ENCODE results near the gene VPS4A. TPM values are rescaled to one million over a fixed set of nuclear protein-coding genes. Genes with fewer than 3 reads are reported as not detected.

Gene VPS4A
- total RNA-seq, 2 experiments from 2014 or later: 32.3 to 34.9 TPM

DNA sequence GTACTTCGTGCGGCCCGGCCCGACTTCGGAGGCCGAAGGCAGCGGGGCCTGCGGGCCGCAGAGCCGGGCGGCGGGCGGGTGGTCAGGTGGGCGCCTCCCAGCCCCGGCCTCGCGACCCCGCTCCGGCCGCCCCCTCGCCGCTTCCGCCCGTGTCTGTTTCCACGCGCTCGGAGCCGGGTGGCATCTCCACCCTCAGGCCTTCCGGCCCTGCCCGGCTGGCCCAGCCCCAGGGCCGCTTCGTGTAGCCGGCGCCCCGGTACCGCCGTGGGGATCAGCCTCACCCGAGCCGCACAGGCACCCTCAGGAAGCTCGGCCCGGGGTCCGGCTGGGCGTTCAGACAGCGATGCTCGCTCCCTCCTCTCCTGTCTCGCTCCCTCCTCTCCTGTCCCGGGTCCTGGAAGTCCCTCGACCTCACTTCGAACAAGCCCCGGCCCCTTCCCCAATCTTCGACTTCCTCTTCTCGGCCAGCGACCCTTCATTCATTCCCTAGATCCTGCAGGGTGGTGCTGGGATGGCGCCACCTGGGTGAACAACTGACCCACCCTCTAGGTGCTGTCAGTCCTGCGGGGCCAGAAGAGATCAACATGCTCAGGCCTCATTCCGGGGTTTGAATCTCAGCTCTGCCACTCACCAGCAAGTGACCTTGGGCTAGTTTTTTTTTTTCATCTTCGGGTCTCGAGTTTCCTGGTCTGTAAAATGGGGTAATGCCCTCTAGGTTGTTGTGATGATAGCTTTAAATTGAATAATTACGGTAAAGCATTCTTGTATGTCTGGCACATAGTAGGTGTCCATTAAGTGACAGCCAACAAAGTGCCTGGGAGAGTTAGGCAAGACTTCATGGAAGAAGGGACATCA is 610 bp downstream of the VPS4A start:
- DNase-seq: peak; percentile 58
- Mint-ChIP-seq H3K4me3 (peak overlapping the region; percentile 94), H3K36me3 (ENCODE audit: low read depth) (peaks cover 37% of the 10 kb centered on the region), H3K27me3 (no peaks in the 10 kb centered on the region), H3K4me1 (peaks cover 24% of the 10 kb centered on the region), H3K9me3 (no peaks in the 10 kb centered on the region), H3K27ac (peak overlapping the region; percentile 90)
- POLR2A ChIA-PET: interaction anchor here (1.3 to 4.6 kb wide), 7 partner anchors 10 to 179 kb away, joined by 4 to 49 read pairs (median 7); partner anchors contain the start of genes CHTF8, COG8, NIP7 and PDF
- CTCF ChIA-PET: interaction anchor here (1.0 to 2.1 kb wide), 8 partner anchors 15 to 153 kb away, joined by 3 to 9 read pairs (median 4); partner anchors contain the start of genes COG8 and PDF

DNA sequence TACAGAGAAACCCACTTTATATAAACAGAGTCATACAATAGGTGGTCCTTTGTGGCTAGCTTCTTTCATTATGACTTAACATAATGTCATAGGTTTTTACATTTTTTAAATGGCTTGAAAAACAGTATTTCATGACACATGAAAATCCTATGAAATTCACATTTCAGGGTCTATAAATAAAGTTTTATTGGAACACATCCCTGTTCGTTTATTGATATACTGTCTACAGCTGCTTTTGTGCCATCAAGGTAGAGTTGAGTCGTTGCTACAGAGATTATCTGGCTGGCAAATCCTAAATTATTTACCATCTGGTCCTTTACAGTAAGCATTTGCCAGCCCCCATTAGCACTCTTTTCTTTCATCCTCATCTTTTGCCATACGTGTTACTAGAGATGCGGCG is 2.3 kb downstream of the VPS4A start:
- Mint-ChIP-seq H3K4me1 (peaks cover 22% of the 10 kb centered on the region), H3K4me3 (peak overlapping the region; percentile 47), H3K36me3 (ENCODE audit: low read depth) (peaks cover 48% of the 10 kb centered on the region), H3K9me3 (no peaks in the 10 kb centered on the region), H3K27ac (no peak overlapping the region), H3K27me3 (no peaks in the 10 kb centered on the region)
- CTCF ChIA-PET: interaction anchor here (2.1 kb wide), 1 partner anchor 15 kb away, joined by 6 read pairs; no protein-coding TSS in a partner anchor
- POLR2A ChIA-PET: interaction anchor here (3.5 to 4.6 kb wide), 2 partner anchors 15 to 126 kb away, joined by 16 to 49 read pairs; partner anchors contain the start of genes PDF and SNTB2
- DNase-seq: no peak

DNA sequence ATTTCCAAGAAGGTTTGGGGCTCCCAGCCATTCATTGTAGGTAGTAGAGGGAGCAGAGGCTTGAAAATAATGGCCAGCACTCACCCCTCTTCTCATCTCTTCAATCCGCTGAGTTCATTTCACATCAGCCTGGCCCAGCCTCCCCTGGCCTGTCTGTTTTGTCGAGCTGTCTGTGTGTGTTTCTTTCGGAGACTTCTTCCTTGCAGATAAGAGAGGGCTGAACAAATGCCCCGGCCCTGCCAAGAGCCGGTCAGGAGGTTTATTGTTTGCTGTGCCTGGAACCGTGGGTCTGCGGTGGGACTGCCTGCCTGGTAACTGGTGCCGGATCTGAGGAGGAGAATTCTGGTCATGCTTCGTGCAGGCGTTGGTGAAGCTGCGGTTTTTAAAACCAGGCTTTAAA is 3.4 kb downstream of the VPS4A start:
- no peak overlapping the region for H3K4me3 Mint-ChIP-seq
- no peak overlapping the region for H3K27ac Mint-ChIP-seq
- H3K36me3 Mint-ChIP-seq (ENCODE audit: low read depth): peaks cover 52% of the 10 kb centered on the region
- H3K27me3 Mint-ChIP-seq: no peaks in the 10 kb centered on the region
- no peak for DNase-seq
- peaks cover 22% of the 10 kb centered on the region for H3K4me1 Mint-ChIP-seq
- no peaks in the 10 kb centered on the region for H3K9me3 Mint-ChIP-seq
- POLR2A ChIA-PET: interaction anchor here (1.0 to 4.6 kb wide), 2 partner anchors 9 to 14 kb away, joined by 4 to 49 read pairs; partner anchors contain the start of gene PDF
- CTCF ChIA-PET: no interaction called here

DNA sequence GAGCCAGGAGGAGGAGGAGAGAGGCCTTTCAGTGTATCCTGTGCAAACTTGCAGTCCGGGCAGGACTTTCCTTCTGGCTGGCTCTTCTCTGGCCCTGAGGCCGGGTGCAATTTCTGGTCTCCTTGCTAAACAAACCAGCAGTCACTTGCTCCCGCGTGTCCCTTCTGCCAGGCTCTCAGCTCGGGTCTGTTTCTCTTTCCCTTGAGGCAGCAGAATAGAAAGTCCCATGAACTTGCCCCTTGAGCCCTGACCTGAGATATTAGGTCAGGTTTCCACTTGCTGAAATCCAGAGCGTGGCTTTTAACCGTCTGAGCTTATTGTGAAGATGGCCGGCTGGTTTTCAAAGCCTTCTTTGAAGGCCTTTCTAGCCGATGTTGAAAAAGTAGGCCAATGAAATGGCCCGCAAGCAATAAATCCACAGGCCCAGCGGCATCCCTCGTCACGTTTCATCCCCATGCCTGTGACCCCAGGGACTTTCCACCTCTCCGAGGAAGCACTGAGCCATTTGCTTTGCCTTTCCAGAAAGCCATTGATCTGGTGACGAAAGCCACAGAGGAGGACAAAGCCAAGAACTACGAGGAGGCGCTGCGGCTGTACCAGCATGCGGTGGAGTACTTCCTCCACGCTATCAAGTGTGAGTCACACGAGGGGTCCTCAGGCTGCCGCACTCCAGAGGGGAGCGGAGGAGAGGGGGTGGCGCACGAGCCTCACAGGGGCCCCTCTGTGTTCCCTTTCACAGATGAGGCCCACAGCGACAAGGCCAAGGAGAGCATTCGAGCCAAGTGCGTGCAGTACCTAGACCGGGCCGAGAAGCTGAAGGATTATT is 4.5 kb downstream of the VPS4A start:
- H3K9me3 Mint-ChIP-seq: no peaks in the 10 kb centered on the region
- H3K27me3 Mint-ChIP-seq: no peaks in the 10 kb centered on the region
- peaks cover 17% of the 10 kb centered on the region for H3K4me1 Mint-ChIP-seq
- ChIA-PET POLR2A (interaction anchor here (1.0 to 4.6 kb wide), 2 partner anchors 8 to 13 kb away, joined by 4 to 49 read pairs; partner anchors contain the start of gene PDF), CTCF (interaction anchor here (0.6 kb wide), 1 partner anchor 1188 kb away, joined by 4 read pairs; no protein-coding TSS in a partner anchor)
- no peak overlapping the region for H3K27ac Mint-ChIP-seq
- peaks cover 52% of the 10 kb centered on the region for H3K36me3 Mint-ChIP-seq (ENCODE audit: low read depth)
- no peak overlapping the region for H3K4me3 Mint-ChIP-seq
- DNase-seq: no peak

DNA sequence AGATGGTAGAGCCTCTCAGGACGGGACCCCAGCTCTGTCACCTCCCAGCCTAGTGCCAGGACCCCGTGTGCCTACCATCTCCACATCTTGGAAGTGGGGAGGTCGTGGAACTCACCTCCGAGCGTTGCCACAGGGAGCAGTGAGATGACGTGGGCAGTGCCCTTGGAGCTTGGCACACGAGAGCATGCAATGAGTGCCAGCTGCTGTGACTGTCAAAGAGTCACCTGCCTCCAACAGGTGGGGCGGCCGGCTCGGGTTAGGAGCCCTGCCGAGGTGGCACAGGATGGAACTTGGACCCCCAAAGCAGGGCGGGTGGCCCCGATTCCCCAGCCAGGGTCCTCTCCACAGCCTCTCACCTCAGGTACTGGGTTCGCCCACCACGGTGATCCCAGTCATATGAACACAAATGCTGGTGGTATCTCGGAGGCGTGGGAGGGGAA is 5.5 kb downstream of the VPS4A start:
- POLR2A ChIA-PET: interaction anchor here (3.3 kb wide), 1 partner anchor 13 kb away, joined by 16 read pairs; the partner anchor contains the start of gene PDF
- no peaks in the 10 kb centered on the region for H3K27me3 Mint-ChIP-seq
- CTCF ChIA-PET: no interaction called here
- no peak overlapping the region for H3K27ac Mint-ChIP-seq
- no peak for DNase-seq
- peaks cover 60% of the 10 kb centered on the region for H3K36me3 Mint-ChIP-seq (ENCODE audit: low read depth)
- no peaks in the 10 kb centered on the region for H3K9me3 Mint-ChIP-seq
- peaks cover 15% of the 10 kb centered on the region for H3K4me1 Mint-ChIP-seq
- H3K4me3 Mint-ChIP-seq: no peak overlapping the region

DNA sequence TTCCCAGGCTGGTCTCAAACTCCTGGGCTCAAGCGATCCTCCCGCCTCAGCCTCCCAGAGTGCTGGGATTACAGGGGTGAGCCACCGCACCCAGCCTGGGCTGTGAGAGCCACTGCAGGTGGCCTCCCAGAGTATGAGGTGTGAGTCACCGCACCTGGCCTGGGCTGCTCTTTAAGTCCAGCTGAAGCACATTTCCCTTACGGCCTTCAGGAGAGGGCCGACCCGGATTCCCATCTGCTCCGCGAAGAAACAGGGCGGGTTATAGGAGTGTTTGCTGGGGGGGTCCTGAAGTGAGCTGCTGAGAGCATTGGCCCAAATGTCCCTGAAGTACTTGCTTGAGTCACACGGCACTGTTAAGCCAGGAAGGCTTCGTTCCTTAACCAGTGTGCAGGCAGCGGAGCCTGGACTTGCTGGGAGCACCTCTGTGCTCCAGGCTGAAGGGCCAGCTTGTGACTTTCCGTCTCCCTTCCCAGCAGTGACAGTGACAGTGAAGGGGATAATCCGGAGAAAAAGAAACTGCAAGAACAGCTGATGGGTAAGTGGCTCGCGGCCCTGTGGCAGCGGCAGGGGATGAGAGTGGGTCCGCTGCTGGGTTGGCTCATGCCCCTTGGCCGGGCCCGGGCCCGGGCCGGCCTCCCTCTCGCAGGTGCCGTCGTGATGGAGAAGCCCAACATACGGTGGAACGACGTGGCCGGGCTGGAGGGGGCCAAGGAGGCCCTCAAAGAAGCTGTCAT is 7.2 kb downstream of the VPS4A start:
- H3K27ac Mint-ChIP-seq: no peak overlapping the region
- ChIA-PET POLR2A (interaction anchor here (0.7 to 3.3 kb wide), 3 partner anchors 8 to 22 kb away, joined by 4 to 16 read pairs (median 6); partner anchors contain the start of gene PDF), CTCF (no interaction called here)
- H3K9me3 Mint-ChIP-seq: no peaks in the 10 kb centered on the region
- H3K36me3 Mint-ChIP-seq (ENCODE audit: low read depth): peaks cover 64% of the 10 kb centered on the region
- H3K4me1 Mint-ChIP-seq: peaks cover 6% of the 10 kb centered on the region
- H3K4me3 Mint-ChIP-seq: no peak overlapping the region
- no peaks in the 10 kb centered on the region for H3K27me3 Mint-ChIP-seq
- DNase-seq: no peak

DNA sequence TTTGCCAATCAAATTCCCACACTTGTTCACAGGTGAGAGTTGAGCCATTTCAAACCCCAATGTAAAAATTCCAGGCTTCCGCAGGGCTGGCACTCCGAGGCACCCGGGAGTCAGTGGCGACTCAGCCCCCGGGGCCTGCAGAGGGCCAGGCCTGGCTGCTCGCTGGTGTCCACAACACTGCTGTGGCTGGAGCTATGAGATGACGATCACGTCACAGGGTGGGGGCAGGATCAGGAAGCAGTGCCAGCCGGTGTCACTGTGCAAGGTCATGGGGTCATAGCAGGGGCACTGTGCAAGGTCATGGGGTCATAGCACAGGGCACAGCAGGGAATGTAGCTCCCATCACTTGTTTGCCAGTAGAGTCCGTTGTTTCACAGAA is 7.8 kb downstream of the VPS4A start:
- Mint-ChIP-seq H3K27ac (no peak overlapping the region), H3K27me3 (no peaks in the 10 kb centered on the region), H3K36me3 (ENCODE audit: low read depth) (peaks cover 64% of the 10 kb centered on the region), H3K4me1 (peaks cover under 1% of the 10 kb centered on the region), H3K9me3 (no peaks in the 10 kb centered on the region), H3K4me3 (no peak overlapping the region)
- CTCF ChIA-PET: no interaction called here
- DNase-seq: no peak
- POLR2A ChIA-PET: interaction anchor here (1.2 to 3.3 kb wide), 2 partner anchors 8 to 10 kb away, joined by 6 to 16 read pairs; partner anchors contain the start of gene PDF

DNA sequence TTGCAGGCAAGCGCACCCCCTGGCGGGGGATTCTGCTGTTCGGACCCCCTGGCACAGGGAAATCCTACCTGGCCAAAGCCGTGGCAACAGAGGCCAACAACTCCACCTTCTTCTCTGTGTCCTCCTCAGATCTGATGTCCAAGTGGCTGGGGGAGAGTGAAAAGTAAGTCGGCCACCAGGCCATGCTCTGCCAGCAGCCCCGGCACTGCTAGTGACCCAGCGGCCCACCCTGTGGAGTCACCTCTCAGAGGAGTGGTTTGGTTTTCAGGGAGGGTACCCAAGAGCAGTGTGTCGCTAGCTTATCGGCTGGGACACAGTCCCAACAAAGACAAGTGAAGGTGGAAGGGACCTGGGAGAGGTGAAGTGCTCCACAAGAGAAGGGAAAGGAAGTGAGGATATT is 8.2 kb downstream of the VPS4A start:
- Mint-ChIP-seq H3K4me3 (no peak overlapping the region), H3K27me3 (no peaks in the 10 kb centered on the region), H3K9me3 (no peaks in the 10 kb centered on the region), H3K4me1 (no peaks in the 10 kb centered on the region), H3K27ac (no peak overlapping the region), H3K36me3 (ENCODE audit: low read depth) (peaks cover 66% of the 10 kb centered on the region)
- CTCF ChIA-PET: no interaction called here
- DNase-seq: no peak
- POLR2A ChIA-PET: interaction anchor here (3.3 kb wide), 1 partner anchor 10 kb away, joined by 16 read pairs; the partner anchor contains the start of gene PDF

DNA sequence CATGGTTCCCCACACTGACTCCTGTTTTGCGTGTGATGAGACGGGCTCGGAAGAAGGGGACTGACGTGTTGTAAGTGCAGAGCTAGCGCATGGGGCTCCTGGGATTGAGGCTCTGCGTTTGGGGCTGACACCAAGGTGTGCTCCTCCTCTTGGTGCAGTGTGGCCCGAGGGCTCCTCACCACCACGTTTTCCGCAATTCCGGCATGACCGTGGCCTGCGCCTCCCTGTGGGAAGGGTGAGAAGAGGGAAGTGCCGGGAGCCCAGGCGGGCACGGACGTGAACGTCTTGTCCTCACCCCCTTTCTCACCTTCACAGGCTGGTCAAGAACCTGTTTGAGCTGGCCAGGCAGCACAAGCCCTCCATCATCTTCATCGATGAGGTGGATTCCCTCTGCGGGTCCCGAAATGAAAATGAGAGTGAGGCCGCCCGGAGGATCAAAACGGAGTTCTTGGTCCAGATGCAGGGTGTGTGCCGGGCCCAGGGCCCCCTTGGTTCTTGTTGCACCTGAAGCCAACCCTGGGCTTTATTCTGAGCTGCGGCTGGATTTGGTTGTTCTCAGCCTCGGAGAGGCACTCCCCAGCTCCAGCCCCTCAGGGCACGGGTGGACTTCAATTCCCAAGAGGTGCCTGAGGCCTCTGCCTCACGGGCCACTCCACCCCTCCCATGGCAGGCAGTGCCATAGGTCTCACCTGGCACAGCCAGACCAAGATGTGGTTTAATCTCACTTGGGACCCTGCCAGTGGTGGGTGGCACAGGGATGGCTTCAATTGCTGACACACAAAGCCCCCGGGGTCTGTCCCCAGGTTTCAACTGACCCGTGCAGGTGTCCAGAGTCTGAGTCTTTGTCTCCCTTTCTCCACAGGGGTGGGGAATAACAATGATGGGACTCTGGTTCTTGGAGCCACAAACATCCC is 8.9 kb downstream of the VPS4A start:
- no peaks in the 10 kb centered on the region for H3K27me3 Mint-ChIP-seq
- ChIA-PET POLR2A (no interaction called here), CTCF (no interaction called here)
- H3K4me3 Mint-ChIP-seq: no peak overlapping the region
- H3K27ac Mint-ChIP-seq: no peak overlapping the region
- no peaks in the 10 kb centered on the region for H3K9me3 Mint-ChIP-seq
- DNase-seq: no peak
- H3K36me3 Mint-ChIP-seq (ENCODE audit: low read depth): peaks cover 70% of the 10 kb centered on the region
- H3K4me1 Mint-ChIP-seq: peaks cover 2% of the 10 kb centered on the region

DNA sequence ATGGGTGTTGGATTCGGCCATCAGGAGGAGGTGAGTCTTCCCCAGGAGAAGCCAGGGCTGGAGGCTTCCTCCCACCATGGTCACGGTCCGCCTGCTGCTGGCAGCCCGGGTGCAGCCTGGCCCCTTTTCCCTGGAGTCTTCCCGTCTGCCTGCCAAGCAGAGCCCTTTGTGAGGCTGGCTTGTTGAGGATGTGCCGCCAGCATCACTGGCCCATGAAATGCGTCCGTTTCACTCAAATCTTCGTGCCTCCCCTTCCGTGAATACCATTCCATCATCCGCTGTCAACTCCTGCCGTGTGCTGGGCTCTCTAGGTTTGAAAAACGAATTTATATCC is 9.6 kb downstream of the VPS4A start:
- DNase-seq: no peak
- ChIA-PET POLR2A (interaction anchor here (2.6 kb wide), 1 partner anchor 9 kb away, joined by 9 read pairs; the partner anchor contains the start of gene VPS4A), CTCF (no interaction called here)
- Mint-ChIP-seq H3K9me3 (no peaks in the 10 kb centered on the region), H3K27ac (no peak overlapping the region), H3K27me3 (no peaks in the 10 kb centered on the region), H3K4me1 (peaks cover 3% of the 10 kb centered on the region), H3K4me3 (no peak overlapping the region), H3K36me3 (ENCODE audit: low read depth) (peaks cover 76% of the 10 kb centered on the region)

DNA sequence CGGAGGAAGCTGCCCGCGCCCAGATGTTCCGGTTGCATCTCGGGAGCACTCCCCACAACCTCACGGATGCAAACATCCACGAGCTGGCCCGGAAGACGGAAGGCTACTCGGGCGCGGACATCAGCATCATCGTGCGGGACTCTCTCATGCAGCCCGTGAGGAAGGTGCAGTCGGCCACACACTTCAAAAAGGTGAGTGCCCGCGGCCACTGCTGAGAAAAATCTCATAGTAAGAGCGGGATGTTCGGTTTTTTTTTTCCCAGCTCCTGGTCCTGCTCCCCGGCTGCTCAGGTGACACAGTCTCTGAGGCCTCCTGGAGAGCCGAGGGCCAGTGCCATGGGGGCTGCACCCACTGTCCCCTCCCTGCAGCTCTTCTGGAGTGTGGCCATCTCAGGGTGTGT is 9.9 kb downstream of the VPS4A start:
- Mint-ChIP-seq H3K27ac (no peak overlapping the region), H3K4me3 (no peak overlapping the region), H3K4me1 (peaks cover 7% of the 10 kb centered on the region), H3K27me3 (no peaks in the 10 kb centered on the region), H3K9me3 (no peaks in the 10 kb centered on the region), H3K36me3 (ENCODE audit: low read depth) (peaks cover 77% of the 10 kb centered on the region)
- POLR2A ChIA-PET: interaction anchor here (2.6 kb wide), 1 partner anchor 9 kb away, joined by 9 read pairs; the partner anchor contains the start of gene VPS4A
- no peak for DNase-seq
- CTCF ChIA-PET: no interaction called here
